ENCODE measurements around the gene MON1B. TPM values are rescaled to one million over a fixed set of nuclear protein-coding genes. Genes with fewer than 3 reads are reported as not detected.

The MON1B gene
- total and polyA plus RNA-seq, 2 of the 13 experiments (the other 11 are each of a cell fraction or from before 2014, with no cell fraction given): 13.4 to 15.6 TPM

DNA sequence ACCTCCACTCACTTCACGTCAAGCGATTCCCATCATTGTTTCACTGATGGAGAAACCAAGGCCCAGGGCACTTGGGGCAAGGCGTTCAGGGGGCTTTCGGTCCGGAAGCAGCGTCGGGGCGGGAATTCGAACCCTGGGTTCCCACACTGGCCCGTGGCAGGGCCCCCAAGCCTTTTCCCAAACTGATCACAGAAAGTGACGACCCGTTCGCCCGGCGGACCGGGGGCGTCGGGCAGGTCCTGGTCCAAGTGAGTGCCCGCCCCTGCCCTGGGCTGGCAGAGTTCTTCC lies 856 bp upstream of the MON1B start (continued):
- TF ChIP-seq, protein P1, sequence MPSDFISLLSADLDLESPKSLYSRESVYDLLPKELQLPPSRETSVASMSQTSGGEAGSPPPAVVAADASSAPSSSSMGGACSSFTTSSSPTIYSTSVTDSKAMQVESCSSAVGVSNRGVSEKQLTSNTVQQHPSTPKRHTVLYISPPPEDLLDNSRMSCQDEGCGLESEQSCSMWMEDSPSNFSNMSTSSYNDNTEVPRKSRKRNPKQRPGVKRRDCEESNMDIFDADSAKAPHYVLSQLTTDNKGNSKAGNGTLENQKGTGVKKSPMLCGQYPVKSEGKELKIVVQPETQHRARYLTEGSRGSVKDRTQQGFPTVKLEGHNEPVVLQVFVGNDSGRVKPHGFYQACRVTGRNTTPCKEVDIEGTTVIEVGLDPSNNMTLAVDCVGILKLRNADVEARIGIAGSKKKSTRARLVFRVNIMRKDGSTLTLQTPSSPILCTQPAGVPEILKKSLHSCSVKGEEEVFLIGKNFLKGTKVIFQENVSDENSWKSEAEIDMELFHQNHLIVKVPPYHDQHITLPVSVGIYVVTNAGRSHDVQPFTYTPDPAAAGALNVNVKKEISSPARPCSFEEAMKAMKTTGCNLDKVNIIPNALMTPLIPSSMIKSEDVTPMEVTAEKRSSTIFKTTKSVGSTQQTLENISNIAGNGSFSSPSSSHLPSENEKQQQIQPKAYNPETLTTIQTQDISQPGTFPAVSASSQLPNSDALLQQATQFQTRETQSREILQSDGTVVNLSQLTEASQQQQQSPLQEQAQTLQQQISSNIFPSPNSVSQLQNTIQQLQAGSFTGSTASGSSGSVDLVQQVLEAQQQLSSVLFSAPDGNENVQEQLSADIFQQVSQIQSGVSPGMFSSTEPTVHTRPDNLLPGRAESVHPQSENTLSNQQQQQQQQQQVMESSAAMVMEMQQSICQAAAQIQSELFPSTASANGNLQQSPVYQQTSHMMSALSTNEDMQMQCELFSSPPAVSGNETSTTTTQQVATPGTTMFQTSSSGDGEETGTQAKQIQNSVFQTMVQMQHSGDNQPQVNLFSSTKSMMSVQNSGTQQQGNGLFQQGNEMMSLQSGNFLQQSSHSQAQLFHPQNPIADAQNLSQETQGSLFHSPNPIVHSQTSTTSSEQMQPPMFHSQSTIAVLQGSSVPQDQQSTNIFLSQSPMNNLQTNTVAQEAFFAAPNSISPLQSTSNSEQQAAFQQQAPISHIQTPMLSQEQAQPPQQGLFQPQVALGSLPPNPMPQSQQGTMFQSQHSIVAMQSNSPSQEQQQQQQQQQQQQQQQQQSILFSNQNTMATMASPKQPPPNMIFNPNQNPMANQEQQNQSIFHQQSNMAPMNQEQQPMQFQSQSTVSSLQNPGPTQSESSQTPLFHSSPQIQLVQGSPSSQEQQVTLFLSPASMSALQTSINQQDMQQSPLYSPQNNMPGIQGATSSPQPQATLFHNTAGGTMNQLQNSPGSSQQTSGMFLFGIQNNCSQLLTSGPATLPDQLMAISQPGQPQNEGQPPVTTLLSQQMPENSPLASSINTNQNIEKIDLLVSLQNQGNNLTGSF (CRISPR knock-in tag; IDR thresholded peaks at IDR 0.05): peak; percentile 43; the same call in 1 of the 2 replicates
- TF ChIP-seq CBFB (CRISPR knock-in tag; IDR thresholded peaks at IDR 0.05) (no peak), RBAK (CRISPR knock-in tag; IDR thresholded peaks at IDR 0.05) (no peak), FOXK2 (IDR thresholded peaks at IDR 0.05) (no peak), ZMYM3 (CRISPR knock-in tag; IDR thresholded peaks at IDR 0.05) (no peak), ZSCAN20 (CRISPR knock-in tag; IDR thresholded peaks at IDR 0.05; ENCODE audit: borderline replicate concordance) (no peak), POLR2AphosphoS2 (IDR thresholded peaks at IDR 0.05; ENCODE audit: low read depth, low read length) (no peak), POLR2AphosphoS5 (IDR thresholded peaks at IDR 0.05; ENCODE audit: low read depth, low read length) (no peak), HOXA3 (CRISPR knock-in tag; IDR thresholded peaks at IDR 0.05) (0 out of 2 replicates have a peak, but pooled peaks have one; percentile 7), ZZZ3 (CRISPR knock-in tag; IDR thresholded peaks at IDR 0.05; ENCODE audit: borderline replicate concordance) (no peak), ZNF557 (CRISPR knock-in tag; IDR thresholded peaks at IDR 0.05) (no peak), ZNF891 (CRISPR knock-in tag; IDR thresholded peaks at IDR 0.05) (no peak), DNMT1 (CRISPR knock-in tag; IDR thresholded peaks at IDR 0.05) (peak; percentile 84; the same call in 1 of the 2 replicates), ISL2 (CRISPR knock-in tag; IDR thresholded peaks at IDR 0.05) (no peak)
- TF ChIP-seq, protein P2, sequence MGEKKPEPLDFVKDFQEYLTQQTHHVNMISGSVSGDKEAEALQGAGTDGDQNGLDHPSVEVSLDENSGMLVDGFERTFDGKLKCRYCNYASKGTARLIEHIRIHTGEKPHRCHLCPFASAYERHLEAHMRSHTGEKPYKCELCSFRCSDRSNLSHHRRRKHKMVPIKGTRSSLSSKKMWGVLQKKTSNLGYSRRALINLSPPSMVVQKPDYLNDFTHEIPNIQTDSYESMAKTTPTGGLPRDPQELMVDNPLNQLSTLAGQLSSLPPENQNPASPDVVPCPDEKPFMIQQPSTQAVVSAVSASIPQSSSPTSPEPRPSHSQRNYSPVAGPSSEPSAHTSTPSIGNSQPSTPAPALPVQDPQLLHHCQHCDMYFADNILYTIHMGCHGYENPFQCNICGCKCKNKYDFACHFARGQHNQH (CRISPR knock-in tag; IDR thresholded peaks at IDR 0.05): no peak
- TF ChIP-seq, protein P3, sequence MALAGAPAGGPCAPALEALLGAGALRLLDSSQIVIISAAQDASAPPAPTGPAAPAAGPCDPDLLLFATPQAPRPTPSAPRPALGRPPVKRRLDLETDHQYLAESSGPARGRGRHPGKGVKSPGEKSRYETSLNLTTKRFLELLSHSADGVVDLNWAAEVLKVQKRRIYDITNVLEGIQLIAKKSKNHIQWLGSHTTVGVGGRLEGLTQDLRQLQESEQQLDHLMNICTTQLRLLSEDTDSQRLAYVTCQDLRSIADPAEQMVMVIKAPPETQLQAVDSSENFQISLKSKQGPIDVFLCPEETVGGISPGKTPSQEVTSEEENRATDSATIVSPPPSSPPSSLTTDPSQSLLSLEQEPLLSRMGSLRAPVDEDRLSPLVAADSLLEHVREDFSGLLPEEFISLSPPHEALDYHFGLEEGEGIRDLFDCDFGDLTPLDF (CRISPR knock-in tag; IDR thresholded peaks at IDR 0.05): no peak
- TF ChIP-seq, protein P4, sequence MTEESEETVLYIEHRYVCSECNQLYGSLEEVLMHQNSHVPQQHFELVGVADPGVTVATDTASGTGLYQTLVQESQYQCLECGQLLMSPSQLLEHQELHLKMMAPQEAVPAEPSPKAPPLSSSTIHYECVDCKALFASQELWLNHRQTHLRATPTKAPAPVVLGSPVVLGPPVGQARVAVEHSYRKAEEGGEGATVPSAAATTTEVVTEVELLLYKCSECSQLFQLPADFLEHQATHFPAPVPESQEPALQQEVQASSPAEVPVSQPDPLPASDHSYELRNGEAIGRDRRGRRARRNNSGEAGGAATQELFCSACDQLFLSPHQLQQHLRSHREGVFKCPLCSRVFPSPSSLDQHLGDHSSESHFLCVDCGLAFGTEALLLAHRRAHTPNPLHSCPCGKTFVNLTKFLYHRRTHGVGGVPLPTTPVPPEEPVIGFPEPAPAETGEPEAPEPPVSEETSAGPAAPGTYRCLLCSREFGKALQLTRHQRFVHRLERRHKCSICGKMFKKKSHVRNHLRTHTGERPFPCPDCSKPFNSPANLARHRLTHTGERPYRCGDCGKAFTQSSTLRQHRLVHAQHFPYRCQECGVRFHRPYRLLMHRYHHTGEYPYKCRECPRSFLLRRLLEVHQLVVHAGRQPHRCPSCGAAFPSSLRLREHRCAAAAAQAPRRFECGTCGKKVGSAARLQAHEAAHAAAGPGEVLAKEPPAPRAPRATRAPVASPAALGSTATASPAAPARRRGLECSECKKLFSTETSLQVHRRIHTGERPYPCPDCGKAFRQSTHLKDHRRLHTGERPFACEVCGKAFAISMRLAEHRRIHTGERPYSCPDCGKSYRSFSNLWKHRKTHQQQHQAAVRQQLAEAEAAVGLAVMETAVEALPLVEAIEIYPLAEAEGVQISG (CRISPR knock-in tag; IDR thresholded peaks at IDR 0.05): no peak; the same call in 1 of the 2 replicates
- TF ChIP-seq, protein P5, sequence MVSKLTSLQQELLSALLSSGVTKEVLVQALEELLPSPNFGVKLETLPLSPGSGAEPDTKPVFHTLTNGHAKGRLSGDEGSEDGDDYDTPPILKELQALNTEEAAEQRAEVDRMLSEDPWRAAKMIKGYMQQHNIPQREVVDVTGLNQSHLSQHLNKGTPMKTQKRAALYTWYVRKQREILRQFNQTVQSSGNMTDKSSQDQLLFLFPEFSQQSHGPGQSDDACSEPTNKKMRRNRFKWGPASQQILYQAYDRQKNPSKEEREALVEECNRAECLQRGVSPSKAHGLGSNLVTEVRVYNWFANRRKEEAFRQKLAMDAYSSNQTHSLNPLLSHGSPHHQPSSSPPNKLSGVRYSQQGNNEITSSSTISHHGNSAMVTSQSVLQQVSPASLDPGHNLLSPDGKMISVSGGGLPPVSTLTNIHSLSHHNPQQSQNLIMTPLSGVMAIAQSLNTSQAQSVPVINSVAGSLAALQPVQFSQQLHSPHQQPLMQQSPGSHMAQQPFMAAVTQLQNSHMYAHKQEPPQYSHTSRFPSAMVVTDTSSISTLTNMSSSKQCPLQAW (CRISPR knock-in tag; IDR thresholded peaks at IDR 0.05): no peak
- TF ChIP-seq, protein P6, sequence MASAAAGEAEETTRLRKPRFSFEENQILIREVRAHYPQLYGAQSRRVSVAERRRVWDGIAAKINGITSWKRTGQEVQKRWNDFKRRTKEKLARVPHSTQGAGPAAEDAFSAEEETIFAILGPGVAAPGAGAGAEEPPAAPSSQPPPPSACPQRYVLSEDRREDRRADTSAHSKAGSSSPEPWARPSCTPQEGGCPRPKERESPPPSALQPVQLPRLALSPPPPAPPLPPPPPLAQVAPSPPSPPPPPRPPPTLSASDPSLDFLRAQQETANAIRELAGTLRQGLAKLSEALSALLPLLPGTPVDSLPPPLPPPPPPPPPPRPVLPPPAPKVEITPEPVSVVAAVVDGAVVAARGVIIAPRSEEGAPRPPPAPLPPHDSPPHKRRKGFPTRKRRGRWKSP (CRISPR knock-in tag; IDR thresholded peaks at IDR 0.05): no peak
